ENCODE measurements around the gene ERO1B. TPM values are rescaled to one million over a fixed set of nuclear protein-coding genes. Genes with fewer than 3 reads are reported as not detected.
A peak's percentile ranks its signal among the peaks of the same experiment; 100 is the strongest.
"Not testable (repeated sequence)": the region's sequence is repeated elsewhere in the genome, so short reads cannot be mapped to it uniquely, and the experiment has no call there.

The ERO1B gene
- total RNA-seq, 2 donors from 2014 or later: 11.1 to 14.9 TPM

DNA sequence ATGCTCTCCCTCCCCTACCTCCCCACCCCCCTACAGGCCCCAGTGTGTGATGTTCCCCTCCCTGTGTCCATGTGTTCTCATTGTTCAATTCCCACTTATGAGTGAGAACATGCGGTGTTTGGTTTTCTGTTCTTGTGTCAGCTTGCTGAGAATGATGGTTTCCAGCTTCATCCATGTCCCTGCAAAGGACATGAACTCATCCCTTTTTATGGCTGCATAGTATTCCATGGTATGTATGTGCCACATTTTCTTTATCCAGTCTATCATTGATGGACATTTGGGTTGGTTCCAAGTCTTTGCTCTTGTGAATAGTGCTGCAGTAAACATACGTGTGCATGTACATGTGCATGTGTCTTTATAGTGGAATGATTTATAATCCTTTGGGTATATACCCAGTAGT is 95.3 kb downstream of the ERO1B start:
- H3K27me3 Mint-ChIP-seq; H3K4me3 Mint-ChIP-seq; H3K27ac Mint-ChIP-seq; ATAC-seq; H3K4me1 Mint-ChIP-seq; H3K36me3 Mint-ChIP-seq (ENCODE audit: low read depth); DNase-seq; H3K9me3 ChIP-seq (ENCODE audit: control insufficient read depth, low read length, poor library complexity, severe bottlenecking): not testable (repeated sequence)

DNA sequence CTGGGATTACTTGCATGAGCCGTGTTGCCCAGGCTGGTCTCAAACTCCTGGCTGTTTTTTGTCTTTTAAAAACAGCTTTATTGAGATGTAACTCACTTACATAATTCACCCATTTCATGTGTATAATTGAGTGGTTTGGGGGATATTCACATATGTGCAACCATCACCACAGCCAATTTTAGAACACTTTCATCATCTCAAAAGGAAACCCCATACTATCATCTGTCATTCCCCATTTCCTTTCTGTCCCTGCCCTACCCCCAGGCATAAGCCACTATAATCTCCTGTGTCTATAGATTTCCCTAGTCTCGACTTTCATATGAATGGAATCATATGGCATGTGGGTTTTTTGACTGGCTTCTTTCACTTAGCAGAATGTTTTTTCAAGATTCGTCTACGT is 96.1 kb downstream of the ERO1B start:
- ATAC-seq (no peak), DNase-seq (no peak)
- H3K4me1 Mint-ChIP-seq: no peaks in the 10 kb centered on the region
- peaks cover 2% of the 10 kb centered on the region for H3K36me3 Mint-ChIP-seq (ENCODE audit: low read depth)
- H3K27me3 Mint-ChIP-seq: no peaks in the 10 kb centered on the region
- H3K9me3 ChIP-seq (ENCODE audit: control insufficient read depth, low read length, poor library complexity, severe bottlenecking): no peaks in the 10 kb centered on the region
- H3K4me3 Mint-ChIP-seq: no peak overlapping the region
- no peak overlapping the region for H3K27ac Mint-ChIP-seq

DNA sequence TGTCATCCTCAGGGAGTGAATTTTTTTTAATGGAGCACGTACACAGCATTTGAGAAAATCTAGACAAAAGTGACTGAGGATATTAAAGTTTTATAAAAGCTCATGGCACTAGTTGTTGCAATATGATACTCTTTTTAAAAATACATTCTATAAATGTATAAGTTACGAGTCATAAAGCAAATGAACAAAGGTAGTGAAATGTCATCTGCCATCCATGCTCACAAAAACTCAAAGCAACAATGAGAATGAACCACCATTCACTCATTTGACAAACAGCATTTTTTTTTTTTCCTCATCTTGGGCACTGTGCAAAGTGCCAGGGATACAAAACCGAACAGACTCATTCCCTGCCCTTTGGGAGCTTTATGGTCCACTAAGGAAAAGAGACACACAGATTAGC is 100.7 kb downstream of the ERO1B start:
- DNase-seq: no peak
- H3K36me3 Mint-ChIP-seq (ENCODE audit: low read depth): peaks cover 5% of the 10 kb centered on the region
- H3K4me3 Mint-ChIP-seq: no peak overlapping the region
- no peak overlapping the region for H3K27ac Mint-ChIP-seq
- no peaks in the 10 kb centered on the region for H3K27me3 Mint-ChIP-seq
- no peaks in the 10 kb centered on the region for H3K9me3 ChIP-seq (ENCODE audit: control insufficient read depth, low read length, poor library complexity, severe bottlenecking)
- ATAC-seq: no peak
- H3K4me1 Mint-ChIP-seq: peaks cover 3% of the 10 kb centered on the region

DNA sequence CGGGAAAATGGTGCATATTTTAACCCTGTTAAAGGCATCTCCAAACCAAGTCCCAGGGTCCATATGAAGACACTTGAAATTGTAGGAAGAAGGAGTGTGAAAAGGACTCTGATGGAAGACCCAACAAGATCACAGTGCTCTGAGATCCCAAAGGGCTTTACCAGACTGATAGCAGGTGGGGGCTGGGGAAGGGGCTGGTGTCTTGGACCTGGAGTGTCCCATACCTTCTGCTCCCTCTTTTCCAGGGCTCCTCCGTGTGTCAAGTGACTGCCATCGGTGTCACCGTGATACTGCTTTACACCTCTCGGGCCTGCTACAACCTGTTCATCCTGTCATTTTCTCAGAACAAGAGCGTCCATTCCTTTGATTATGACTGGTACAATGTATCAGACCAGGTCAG is 102.1 kb downstream of the ERO1B start:
- Mint-ChIP-seq H3K4me3 (no peak overlapping the region), H3K27ac (no peak overlapping the region), H3K36me3 (ENCODE audit: low read depth) (peaks cover 5% of the 10 kb centered on the region), H3K27me3 (no peaks in the 10 kb centered on the region), H3K4me1 (peaks cover 3% of the 10 kb centered on the region)
- no peak for DNase-seq
- ATAC-seq: no peak
- no peaks in the 10 kb centered on the region for H3K9me3 ChIP-seq (ENCODE audit: control insufficient read depth, low read length, poor library complexity, severe bottlenecking)

- Mint-ChIP-seq H3K27me3 (no peaks in the 10 kb centered on the region), H3K27ac (peak overlapping the region; percentile 49), H3K4me3 (no peak overlapping the region), H3K4me1 (peaks cover 7% of the 10 kb centered on the region), H3K36me3 (ENCODE audit: low read depth) (peaks cover 3% of the 10 kb centered on the region)
- DNase-seq (no peak), ATAC-seq (no peak)
- no peaks in the 10 kb centered on the region for H3K9me3 ChIP-seq (ENCODE audit: control insufficient read depth, low read length, poor library complexity, severe bottlenecking)
These were observed 105.1 kb downstream of the ERO1B start for GRCh38 chr1:236176337-236177336.

GRCh38 chr1:236175642-236176336 is 106.0 kb downstream of the ERO1B start:
- no peak for ATAC-seq
- H3K9me3 ChIP-seq (ENCODE audit: control insufficient read depth, low read length, poor library complexity, severe bottlenecking): no peaks in the 10 kb centered on the region
- H3K36me3 Mint-ChIP-seq (ENCODE audit: low read depth): peaks cover 3% of the 10 kb centered on the region
- no peak for DNase-seq
- peaks cover 7% of the 10 kb centered on the region for H3K4me1 Mint-ChIP-seq
- H3K27me3 Mint-ChIP-seq: no peaks in the 10 kb centered on the region
- H3K27ac Mint-ChIP-seq: peak overlapping the region; percentile 49
- H3K4me3 Mint-ChIP-seq: no peak overlapping the region

DNA sequence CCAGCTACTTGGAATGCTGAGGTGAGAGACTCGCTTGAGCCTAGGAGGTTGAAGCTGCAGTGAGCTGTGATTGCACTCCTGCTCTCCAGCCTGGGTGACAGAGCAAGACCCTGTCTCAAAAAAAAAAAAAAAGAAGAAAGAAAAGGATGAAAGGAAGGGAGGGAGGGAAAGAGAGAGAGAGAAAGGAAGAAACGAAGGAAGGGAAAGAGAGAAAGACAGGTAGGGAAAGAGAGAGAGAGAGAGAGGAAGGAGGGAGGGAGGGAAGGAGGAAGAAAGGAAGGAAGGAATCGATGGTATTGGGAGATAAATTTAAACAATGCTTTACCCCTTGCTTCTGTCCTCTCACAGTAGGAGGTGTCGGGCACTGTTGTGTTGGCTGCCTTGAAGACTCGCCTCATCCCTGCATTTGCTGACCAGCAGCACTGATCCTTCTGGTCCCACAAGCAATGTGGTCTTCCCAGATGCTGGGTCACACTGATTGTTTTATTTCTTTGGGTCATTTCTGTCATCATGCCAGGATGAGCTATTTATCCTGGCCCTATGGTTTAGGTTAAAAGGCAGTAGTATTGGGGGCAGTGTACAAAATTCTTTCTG is 108.5 kb downstream of the ERO1B start:
- Mint-ChIP-seq H3K27ac (no peak overlapping the region), H3K4me1 (peaks cover 7% of the 10 kb centered on the region), H3K27me3 (no peaks in the 10 kb centered on the region), H3K4me3 (no peak overlapping the region), H3K36me3 (ENCODE audit: low read depth) (peaks cover 3% of the 10 kb centered on the region)
- no peak for ATAC-seq
- no peaks in the 10 kb centered on the region for H3K9me3 ChIP-seq (ENCODE audit: control insufficient read depth, low read length, poor library complexity, severe bottlenecking)
- no peak for DNase-seq

DNA sequence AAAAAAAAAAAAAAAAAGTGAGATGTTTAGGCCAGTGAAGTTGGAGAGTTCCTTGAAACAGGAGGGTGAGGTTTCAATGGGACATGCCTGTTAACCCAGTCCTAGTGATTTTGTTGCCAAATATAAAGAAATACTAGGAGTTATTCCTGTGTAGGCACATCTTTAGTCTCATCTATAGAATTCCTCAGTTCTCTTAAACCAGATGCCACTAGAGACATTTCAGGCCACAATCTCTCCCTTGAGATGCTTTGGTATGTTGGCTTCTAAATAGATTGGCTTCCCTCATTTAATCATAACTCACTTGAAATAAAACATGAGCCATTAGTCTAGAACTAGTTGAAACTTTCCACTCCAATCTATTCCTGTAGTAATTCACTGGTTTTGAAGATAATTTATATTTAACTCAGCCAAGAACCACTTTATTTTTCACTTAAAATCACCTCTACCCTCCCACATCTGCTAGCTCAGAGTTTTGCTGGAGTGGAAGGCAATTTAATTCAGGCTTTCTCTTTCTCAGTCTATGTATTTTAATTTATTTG is 109.6 kb downstream of the ERO1B start:
- DNase-seq: no peak
- no peaks in the 10 kb centered on the region for H3K9me3 ChIP-seq (ENCODE audit: control insufficient read depth, low read length, poor library complexity, severe bottlenecking)
- no peak for ATAC-seq
- Mint-ChIP-seq H3K36me3 (ENCODE audit: low read depth) (peaks cover 3% of the 10 kb centered on the region), H3K27me3 (no peaks in the 10 kb centered on the region), H3K4me3 (no peak overlapping the region), H3K27ac (no peak overlapping the region), H3K4me1 (peaks cover 7% of the 10 kb centered on the region)

GRCh38 chr1:236168716-236169429 is 112.9 kb downstream of the ERO1B start:
- DNase-seq: no peak
- Mint-ChIP-seq H3K4me3 (no peak overlapping the region), H3K36me3 (ENCODE audit: low read depth) (peaks cover 6% of the 10 kb centered on the region), H3K27ac (no peak overlapping the region), H3K4me1 (no peaks in the 10 kb centered on the region), H3K27me3 (no peaks in the 10 kb centered on the region)
- no peak for ATAC-seq
- no peaks in the 10 kb centered on the region for H3K9me3 ChIP-seq (ENCODE audit: control insufficient read depth, low read length, poor library complexity, severe bottlenecking)

GRCh38 chr1:236167578-236167977 is 114.2 kb downstream of the ERO1B start:
- Mint-ChIP-seq H3K4me3 (no peak overlapping the region), H3K36me3 (ENCODE audit: low read depth) (peaks cover 9% of the 10 kb centered on the region), H3K4me1 (no peaks in the 10 kb centered on the region), H3K27ac (no peak overlapping the region), H3K27me3 (no peaks in the 10 kb centered on the region)
- ATAC-seq (no peak), DNase-seq (no peak)
- H3K9me3 ChIP-seq (ENCODE audit: control insufficient read depth, low read length, poor library complexity, severe bottlenecking): no peaks in the 10 kb centered on the region

DNA sequence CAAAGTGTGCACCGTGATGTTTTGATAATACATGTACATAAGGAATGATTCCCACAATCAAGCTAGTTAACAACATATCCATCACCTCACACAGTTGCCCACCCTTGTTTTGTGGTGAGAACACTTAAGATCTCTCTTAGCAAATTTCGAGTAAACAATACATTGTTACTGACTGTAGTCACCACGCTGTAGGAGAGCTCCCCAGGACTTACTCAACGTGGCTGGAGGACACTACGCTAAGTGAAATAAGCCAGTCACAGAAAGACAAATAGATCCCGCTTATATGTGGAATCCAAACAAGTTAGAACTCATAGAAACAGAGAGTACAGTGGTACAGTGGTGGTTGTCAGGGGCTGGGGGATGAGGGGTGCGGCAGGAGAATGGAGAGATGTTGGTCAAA is 114.6 kb downstream of the ERO1B start:
- peaks cover 9% of the 10 kb centered on the region for H3K36me3 Mint-ChIP-seq (ENCODE audit: low read depth)
- no peaks in the 10 kb centered on the region for H3K4me1 Mint-ChIP-seq
- DNase-seq (no peak), ATAC-seq (no peak)
- H3K27ac Mint-ChIP-seq: no peak overlapping the region
- H3K27me3 Mint-ChIP-seq: no peaks in the 10 kb centered on the region
- no peaks in the 10 kb centered on the region for H3K9me3 ChIP-seq (ENCODE audit: control insufficient read depth, low read length, poor library complexity, severe bottlenecking)
- H3K4me3 Mint-ChIP-seq: no peak overlapping the region

GRCh38 chr1:236166041-236166440 is 115.7 kb downstream of the ERO1B start:
- Mint-ChIP-seq H3K36me3 (ENCODE audit: low read depth) (peaks cover 11% of the 10 kb centered on the region), H3K4me3 (no peak overlapping the region), H3K27me3 (no peaks in the 10 kb centered on the region), H3K27ac (no peak overlapping the region), H3K4me1 (no peaks in the 10 kb centered on the region)
- ATAC-seq (no peak), DNase-seq (no peak)
- H3K9me3 ChIP-seq (ENCODE audit: control insufficient read depth, low read length, poor library complexity, severe bottlenecking): no peaks in the 10 kb centered on the region

Data from T-helper 17 cell (primary cell).